Suprapubic skin (tissue), 4 donors: Measurements from ENCODE around the gene SELENOF. TPM values are rescaled to one million over a fixed set of nuclear protein-coding genes. Genes with fewer than 3 reads are reported as not detected.

Source experiments
- DNase-seq, 2 donors: peaks; one replicate each; pipeline ENCODE4 v3.0.0-alpha.2; 2019; ENCODE audit warnings: low spot score in 2 of 2
- H3K27ac ChIP-seq: fragments of 200-600 bp; sonication (generic); one replicate; pipeline ENCODE4 v1.5.1; 2019
- H3K27me3 ChIP-seq: fragments of 200-600 bp; sonication (generic); one replicate; pipeline ENCODE4 v1.5.1; 2019
- H3K36me3 ChIP-seq: fragments of 200-600 bp; sonication (generic); one replicate; pipeline ENCODE4 v1.5.1; 2019
- H3K4me1 ChIP-seq: fragments of 200-600 bp; sonication (generic); one replicate; pipeline ENCODE4 v1.5.1; 2019
- H3K4me3 ChIP-seq: fragments of 200-600 bp; sonication (generic); one replicate; pipeline ENCODE4 v1.5.1; 2019; ENCODE audit warnings: mild to moderate bottlenecking
- H3K9me3 ChIP-seq: fragments of 200-600 bp; sonication (generic); one replicate; pipeline ENCODE4 v1.5.1; 2019
- CTCF ChIP-seq, 2 donors: fragments of 200-600 bp in 1 of 2; fragments of 450-650 bp in 1 of 2; sonication (generic) in 1 of 2; IDR thresholded peaks; one replicate each; pipeline ENCODE4 v1.5.1; 2016 to 2019; ENCODE audit warnings: antibody characterized with exemption in 2 of 2, mild to moderate bottlenecking in 1 of 2, moderate library complexity in 1 of 2
- EP300 ChIP-seq: sonication (generic); formaldehyde crosslinking; IDR thresholded peaks from one replicate; pipeline ENCODE4 v1.6.1; 2017; ENCODE audit warnings: antibody characterized with exemption
- POLR2A ChIP-seq, 2 donors: fragments of 450-650 bp; IDR thresholded peaks; one replicate each; pipeline ENCODE4 v1.6.1; 2017; ENCODE audit warnings: antibody characterized with exemption in 2 of 2, mild to moderate bottlenecking in 2 of 2, moderate library complexity in 2 of 2
- POLR2AphosphoS5 ChIP-seq, 3 donors: sonication (generic); formaldehyde crosslinking; IDR thresholded peaks; one replicate each; pipeline ENCODE4 v1.6.1; 2017; ENCODE audit warnings: antibody characterized with exemption in 3 of 3
- WGBS: methylation state at CpG from one replicate; pipeline ENCODE4 v1.1.5; 2018; 5-methylcytosine and 5-hydroxymethylcytosine counted together
- total RNA-seq, 4 donors: library from RNA; depleted of rRNA; stranded (reverse); fragments of >200 nt; gene quantifications; one replicate each; pipeline ENCODE4 v1.1.0, GENCODE V29; 2016

SELENOF gene
- total RNA-seq, 4 donors from 2014 or later: 49.6 to 96.4 (median 88.7) TPM

GRCh38 chr1:86933562-86934377, 19.8 kb upstream of the SELENOF start:
- Histone ChIP-seq H3K27me3 (no peaks in the 10 kb centered on the region), H3K36me3 (no peaks in the 10 kb centered on the region), H3K4me3 (no peak overlapping the region), H3K27ac (no peak overlapping the region), H3K4me1 (no peaks in the 10 kb centered on the region), H3K9me3 (no peaks in the 10 kb centered on the region)
- 85% methylated on average over 7 of the region's 7 CpGs for WGBS
- TF ChIP-seq POLR2A (IDR thresholded peaks at IDR 0.05) (no peak), EP300 (no peak), POLR2AphosphoS5 (IDR thresholded peaks at IDR 0.05) (no peak), CTCF (IDR thresholded peaks at IDR 0.05) (no peak)
- no peak for DNase-seq

GRCh38 chr1:86933051-86933450, 19.1 kb upstream of the SELENOF start:
- no peak for DNase-seq
- no peak for TF ChIP-seq POLR2A (IDR thresholded peaks at IDR 0.05)
- no peak for TF ChIP-seq CTCF (IDR thresholded peaks at IDR 0.05)
- TF ChIP-seq EP300: no peak
- TF ChIP-seq POLR2AphosphoS5 (IDR thresholded peaks at IDR 0.05): no peak
- Histone ChIP-seq H3K27ac (no peak overlapping the region), H3K4me3 (no peak overlapping the region), H3K9me3 (no peaks in the 10 kb centered on the region), H3K27me3 (no peaks in the 10 kb centered on the region), H3K4me1 (peaks cover 5% of the 10 kb centered on the region), H3K36me3 (no peaks in the 10 kb centered on the region)
- WGBS: over 99% methylated on average over 3 of the region's 3 CpGs

- DNase-seq: no peak
- Histone ChIP-seq H3K27me3 (no peaks in the 10 kb centered on the region), H3K36me3 (no peaks in the 10 kb centered on the region), H3K4me1 (peaks cover 19% of the 10 kb centered on the region), H3K9me3 (no peaks in the 10 kb centered on the region), H3K27ac (no peak overlapping the region), H3K4me3 (no peak overlapping the region)
- no peak for TF ChIP-seq POLR2AphosphoS5 (IDR thresholded peaks at IDR 0.05)
- TF ChIP-seq POLR2A (IDR thresholded peaks at IDR 0.05): no peak
- no peak for TF ChIP-seq CTCF (IDR thresholded peaks at IDR 0.05)
- TF ChIP-seq EP300: no peak
- 85% methylated on average over 1 of the region's 1 CpG for whole genome bisulfite sequencing
Measured at GRCh38 chr1:86928819-86929218, 14.9 kb upstream of the SELENOF start.

- H3K4me3 ChIP-seq: no peak overlapping the region
- peaks cover 3% of the 10 kb centered on the region for H3K9me3 ChIP-seq
- no peak for DNase-seq
- H3K36me3 ChIP-seq: no peaks in the 10 kb centered on the region
- WGBS: 100% methylated on average over 1 of the region's 1 CpG
- no peak overlapping the region for H3K27ac ChIP-seq
- peaks cover 19% of the 10 kb centered on the region for H3K4me1 ChIP-seq
- TF ChIP-seq POLR2A (IDR thresholded peaks at IDR 0.05): no peak
- no peak for TF ChIP-seq EP300
- no peaks in the 10 kb centered on the region for H3K27me3 ChIP-seq
Measured at GRCh38 chr1:86926883-86927282, 13.0 kb upstream of the SELENOF start.

GRCh38 chr1:86925742-86926141, 11.8 kb upstream of the SELENOF start:
- Histone ChIP-seq H3K4me1 (peaks cover 19% of the 10 kb centered on the region), H3K4me3 (no peak overlapping the region), H3K27me3 (no peaks in the 10 kb centered on the region), H3K36me3 (no peaks in the 10 kb centered on the region), H3K27ac (no peak overlapping the region), H3K9me3 (peaks cover 3% of the 10 kb centered on the region)
- WGBS: 100% methylated on average over 1 of the region's 1 CpG
- TF ChIP-seq EP300 (no peak), POLR2AphosphoS5 (IDR thresholded peaks at IDR 0.05) (no peak), POLR2A (IDR thresholded peaks at IDR 0.05) (no peak), CTCF (IDR thresholded peaks at IDR 0.05) (no peak)
- no peak for DNase-seq
